Stimulated activated CD8-positive, alpha-beta memory T cell treated with anti-CD3 and anti-CD28 coated beads, Interleukin-4, amount 100 ng/mL, for 24 hours (primary cell): ENCODE results near the gene KMT2C.

ENCODE experiments used
- DNase-seq: peaks from one replicate; pipeline ENCODE4 v3.0.0-alpha.2; 2020; ENCODE audit warnings: low read depth

The KMT2C gene

DNA sequence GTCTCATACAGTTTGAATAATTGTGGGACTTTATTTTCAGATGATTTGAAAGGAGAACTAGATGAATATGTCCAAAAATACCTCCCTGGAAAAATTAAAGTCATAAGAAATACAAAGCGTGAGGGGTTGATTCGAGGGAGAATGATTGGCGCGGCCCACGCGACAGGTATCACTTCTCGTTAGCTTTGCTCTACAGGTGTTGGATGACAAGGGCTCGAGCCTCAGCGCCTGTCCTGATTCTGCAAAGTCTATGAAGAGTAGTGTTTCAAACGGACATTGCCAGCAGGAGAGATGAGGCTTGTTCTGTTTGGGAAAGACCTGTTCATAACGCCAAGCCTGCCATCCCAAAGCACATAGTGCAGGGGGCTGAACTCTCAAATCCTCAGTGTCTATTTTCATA lies 330.6 kb downstream of the KMT2C start:
- no peak for DNase-seq

DNA sequence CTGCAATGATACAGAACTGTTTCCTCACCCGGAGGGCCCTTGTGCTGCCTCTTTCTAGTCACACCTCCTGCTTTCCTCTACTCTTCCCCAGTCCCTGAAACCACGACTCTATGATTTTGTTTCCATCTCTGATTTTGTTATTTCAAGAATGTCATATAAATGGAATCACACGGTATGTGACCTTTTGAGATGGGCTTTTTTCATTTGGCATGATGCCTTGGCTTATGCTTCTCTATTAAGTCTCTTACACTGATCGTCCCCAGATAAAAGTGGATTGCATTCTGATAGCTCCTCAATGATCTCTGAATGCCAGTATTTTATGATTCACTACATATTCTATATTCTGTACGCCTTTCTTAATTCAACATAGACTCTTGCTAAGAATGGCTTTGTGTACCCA lies 332.1 kb downstream of the KMT2C start:
- DNase-seq: no peak

DNA sequence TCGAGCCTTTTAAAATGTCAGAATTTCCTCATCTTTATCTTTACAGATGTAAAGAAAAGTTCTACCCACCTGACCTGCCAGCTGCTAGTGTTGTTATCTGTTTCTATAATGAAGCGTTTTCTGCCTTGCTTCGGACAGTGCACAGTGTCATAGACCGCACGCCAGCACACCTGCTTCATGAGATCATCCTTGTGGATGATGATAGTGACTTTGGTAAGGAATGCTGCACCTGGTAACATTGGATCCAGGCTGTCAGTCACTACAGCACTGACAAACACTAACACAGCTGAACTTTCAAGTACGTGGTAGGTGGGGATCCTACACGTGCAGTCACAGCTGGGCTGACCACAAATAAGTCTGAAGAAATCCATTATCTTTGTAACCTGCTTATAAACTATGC lies 332.7 kb downstream of the KMT2C start:
- no peak for DNase-seq

DNA sequence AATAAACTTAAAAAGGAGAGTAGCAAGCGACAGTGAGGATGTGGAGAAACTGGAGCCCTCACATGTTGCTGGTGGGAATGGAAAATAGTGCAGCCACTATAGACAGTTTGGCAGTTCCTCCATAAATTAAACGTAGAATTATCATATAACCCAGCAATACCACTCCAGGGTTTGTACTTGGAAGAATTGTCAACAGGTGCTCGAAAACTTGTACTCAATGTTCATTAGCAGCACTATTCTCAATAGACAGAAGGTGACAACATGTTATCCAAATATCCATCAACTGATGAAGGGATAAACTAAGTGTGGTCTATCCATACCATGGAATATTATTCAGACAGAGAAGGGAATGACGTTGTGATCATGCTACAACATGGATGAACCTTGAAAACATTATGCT lies 338.5 kb downstream of the KMT2C start:
- no peak for DNase-seq

DNA sequence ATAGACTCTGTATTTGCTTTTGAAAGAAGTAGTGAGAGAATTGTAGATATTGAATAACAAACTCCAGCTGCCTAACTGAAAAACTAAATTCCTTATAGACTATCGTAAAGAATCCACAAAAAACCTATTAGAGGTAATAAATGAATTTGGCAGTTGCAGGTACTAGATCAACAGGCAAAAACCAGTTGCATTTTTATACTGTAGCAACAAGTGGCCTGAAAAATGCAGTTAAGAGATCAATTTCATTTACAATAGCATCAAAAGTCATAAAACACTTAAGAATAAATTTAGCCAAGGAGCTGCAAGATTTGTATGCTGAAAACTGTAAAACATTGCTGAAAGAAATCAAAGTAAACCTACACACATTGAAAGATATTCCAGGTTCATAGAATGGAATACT lies 340.0 kb downstream of the KMT2C start:
- DNase-seq: no peak

DNA sequence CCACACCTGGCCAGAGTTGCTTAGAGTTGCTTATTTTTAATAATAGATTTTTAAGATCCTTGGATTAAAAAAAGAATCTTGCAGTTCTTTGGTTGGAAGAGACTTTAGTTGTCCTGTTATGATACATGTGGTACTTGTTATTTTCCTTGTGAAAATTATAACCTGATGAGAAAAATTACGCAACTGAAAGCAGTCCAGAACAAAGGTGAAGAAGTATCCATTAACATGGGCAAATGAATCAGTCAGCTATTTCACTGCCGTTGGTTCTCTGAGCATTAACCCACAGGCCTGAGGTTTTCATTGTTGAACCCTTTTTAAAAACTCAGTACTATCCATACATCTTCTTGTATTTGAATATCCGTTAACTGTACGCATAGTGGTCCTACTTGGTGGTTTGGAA lies 342.1 kb downstream of the KMT2C start:
- no peak for DNase-seq

DNA sequence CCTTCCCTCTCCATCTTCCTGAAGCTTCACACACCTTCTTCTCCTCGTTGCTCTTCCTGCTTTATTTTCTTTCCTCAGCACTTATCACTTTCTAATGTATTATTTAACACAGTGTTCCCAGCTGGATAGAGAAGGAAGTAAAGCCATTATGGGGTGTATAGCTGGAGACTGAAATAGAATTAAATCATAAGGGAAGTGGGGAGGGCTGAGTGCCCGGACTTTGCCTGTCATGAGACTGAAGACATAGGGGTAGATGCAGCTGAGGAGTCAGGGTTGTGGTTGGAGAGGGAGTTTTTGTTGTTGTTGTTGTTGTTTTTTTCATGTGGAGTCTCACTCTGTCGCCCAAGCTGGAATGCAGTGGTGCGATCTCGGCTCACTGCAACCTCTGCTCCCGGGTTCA lies 345.1 kb downstream of the KMT2C start:
- no peak for DNase-seq

DNA sequence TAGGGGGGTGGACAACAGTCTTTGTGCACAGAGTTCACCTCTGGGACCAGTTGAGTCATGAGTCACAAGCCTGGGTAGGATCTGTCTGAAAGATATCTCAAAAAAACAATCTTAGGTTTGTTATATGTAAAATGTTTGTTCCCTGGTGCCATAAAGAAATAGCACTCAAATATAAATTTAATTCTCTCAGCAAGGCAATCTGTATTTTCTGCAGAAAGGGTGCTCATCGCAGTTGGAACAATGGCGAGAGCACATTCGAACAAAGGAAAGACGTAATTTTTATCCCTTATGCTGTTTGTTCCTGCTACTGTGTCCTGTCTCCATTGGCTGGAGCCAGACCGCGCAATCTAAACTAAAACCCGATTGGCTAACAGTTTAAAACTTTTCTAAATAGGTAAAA lies 346.6 kb downstream of the KMT2C start:
- no peak for DNase-seq

DNA sequence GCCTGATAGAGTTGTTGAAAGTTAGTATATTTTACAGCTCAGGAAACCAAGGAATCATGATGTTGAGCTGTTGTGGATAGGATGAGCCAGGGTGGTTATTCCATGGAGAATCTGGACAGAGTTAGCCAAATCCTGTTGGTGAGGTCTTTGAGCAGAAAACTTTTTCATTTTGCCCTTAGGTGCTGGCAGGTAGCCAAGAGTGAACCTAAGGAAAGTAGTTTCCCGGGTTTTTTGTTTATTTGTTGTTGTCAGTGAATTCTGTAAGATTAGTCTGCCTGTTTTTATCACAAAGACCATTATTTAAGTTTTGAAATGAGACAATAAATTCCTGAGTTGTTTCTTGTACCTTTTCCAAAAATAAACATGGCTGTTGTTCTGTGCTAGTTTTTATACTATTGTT lies 349.3 kb downstream of the KMT2C start:
- no peak for DNase-seq

DNA sequence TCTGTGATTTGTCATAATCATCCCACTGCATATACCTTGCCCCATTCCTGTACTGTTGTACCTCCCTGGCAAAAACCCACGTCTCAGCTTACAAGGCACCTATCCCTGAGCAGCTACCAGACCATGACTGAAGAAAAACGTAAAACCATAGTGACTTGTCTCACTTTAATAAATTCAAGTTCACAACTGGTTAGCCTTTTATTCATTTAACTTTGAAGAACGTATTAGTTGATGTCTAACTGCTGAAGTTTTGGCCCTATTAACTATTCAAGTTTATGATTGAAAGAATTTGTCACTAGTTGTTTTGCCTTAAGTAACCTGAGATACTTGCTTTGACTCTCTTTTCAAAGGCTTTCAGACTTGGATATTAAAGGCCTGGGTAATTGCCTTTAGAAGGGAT lies 350.7 kb downstream of the KMT2C start:
- DNase-seq: no peak
